ENCODE measurements around the gene IL10.

IL10 gene

DNA sequence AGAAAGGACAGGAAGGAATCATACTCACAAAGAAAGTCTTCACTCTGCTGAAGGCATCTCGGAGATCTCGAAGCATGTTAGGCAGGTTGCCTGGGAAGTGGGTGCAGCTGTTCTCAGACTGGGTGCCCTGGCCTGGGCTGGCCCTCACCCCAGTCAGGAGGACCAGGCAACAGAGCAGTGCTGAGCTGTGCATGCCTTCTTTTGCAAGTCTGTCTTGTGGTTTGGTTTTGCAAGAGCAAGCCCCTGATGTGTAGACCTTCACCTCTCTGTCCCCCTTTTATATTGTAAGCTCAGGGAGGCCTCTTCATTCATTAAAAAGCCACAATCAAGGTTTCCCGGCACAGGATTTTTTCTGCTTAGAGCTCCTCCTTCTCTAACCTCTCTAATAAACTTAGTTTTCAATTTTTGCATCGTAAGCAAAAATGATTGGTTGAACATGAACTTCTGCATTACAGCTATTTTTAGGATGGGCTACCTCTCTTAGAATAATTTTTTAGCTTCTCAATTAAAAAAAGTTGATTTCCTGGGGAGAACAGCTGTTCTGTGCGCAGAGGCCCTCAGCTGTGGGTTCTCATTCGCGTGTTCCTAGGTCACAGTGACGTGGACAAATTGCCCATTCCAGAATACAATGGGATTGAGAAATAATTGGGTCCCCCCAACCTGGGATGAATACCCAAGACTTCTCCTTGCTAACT, at the start of gene IL10:
Gene IL10, minus strand, starts transcription at position 252 of the 695 bp plus-strand sequence. Its CDS starts 59 bp downstream, at position 193.
- no peak for DNase-seq

DNA sequence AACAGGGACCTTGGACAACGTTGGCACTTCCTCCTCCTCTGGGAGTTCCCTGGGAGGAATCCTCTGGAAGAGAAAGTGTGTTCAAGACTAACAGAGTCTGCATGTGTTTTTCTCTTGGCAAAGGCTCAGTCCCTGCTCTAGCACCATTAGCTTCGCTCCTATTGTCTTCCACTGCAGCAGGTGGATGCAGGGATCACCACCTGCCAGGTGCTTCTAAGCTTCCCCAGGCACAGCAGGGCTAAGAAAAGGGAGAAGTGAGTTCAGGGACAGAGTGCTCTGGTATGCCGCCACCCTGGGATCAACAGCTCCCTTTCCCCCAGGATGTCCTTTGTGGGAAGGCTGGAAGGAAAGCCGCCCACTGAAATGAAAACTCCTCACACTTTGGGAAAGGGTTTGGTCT, 49.2 kb upstream of the IL10 start:
- DNase-seq: no peak

DNA sequence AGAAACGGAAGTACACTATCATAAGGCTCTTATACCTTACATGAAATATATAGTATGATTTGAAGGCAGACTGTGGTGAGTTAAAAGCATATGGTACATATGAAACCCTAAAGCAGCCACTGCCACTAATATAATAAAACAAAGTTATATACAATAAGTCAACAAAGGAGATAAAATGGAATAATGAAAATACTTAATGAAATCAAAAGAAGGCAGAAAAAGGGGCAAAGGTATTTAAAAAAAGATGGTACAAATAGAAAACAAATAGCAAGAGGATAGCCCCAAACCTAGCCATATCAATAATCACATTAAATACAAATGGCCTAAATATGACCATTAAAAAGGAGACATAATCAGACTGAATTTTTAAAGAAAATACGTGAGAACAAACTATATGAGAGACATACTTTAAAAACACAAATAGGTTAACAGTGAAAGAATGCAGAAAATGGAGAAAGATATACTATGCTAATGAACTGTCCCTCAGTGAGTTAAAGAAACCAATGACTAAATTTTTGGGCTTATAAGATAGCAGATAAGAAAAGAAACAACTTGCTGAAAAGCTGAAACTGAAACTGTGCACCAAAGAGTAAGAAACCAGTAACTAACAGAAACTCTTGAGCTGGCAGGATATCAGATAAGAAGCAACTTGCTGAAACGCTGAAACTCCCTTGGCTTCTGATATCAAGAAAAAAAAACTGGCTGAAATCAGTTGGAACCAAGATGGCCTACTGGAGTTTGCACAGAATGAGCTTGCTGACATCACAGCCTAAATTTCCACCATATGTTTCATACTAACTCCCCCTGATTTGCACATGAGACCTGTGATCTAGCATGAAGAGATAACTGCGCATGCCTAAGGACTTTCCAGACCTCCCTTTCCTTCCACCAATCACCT, 44.3 kb upstream of the IL10 start:
- no peak for DNase-seq

DNA sequence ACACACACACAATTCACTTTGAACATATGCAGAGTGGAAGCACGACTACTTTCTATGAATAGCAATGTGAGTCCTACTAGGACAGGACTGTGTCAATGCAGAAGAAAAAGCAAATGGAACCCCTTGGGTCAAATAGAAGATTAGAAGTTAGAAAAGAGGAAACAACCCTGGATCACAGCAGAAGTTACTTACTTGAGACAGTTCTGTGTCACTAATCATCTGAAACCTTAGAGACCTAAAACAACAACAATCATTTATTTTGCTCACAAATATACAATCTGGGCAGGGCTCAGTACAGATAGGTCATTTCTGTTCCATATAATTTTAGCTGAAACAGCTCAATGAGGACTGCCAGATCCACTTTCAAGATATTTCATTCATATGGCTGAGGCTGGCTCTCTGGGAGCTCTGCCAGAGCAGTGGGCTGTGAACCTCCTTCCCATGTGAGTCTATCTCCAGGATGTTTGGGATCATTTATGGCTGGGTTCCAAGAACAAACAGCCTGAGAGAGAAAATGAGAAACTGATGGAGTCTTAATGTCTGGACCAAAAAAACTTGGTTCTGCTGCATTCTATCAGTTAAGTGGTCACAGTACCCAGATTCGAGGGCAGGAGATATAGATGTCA, 42.5 kb upstream of the IL10 start:
- no peak for DNase-seq

DNA sequence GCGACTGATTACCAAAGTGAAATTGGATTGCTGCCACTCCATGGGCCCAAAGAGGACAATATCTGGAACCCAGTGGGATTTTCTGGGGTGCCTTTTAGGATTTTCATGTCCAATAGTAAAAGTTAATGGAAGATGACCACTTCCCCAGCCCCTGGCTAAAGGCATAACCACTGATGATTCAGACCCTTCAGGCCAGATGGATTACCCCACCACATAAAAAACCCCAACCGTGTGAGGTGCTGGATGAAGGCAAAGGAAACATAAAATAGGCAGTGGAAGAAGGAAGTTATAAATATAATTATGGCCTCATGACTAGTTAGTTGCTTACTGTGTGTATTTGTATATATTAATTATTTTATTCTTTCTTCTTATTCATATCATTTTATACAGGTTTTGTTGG, 40.2 kb upstream of the IL10 start:
- DNase-seq: no peak

DNA sequence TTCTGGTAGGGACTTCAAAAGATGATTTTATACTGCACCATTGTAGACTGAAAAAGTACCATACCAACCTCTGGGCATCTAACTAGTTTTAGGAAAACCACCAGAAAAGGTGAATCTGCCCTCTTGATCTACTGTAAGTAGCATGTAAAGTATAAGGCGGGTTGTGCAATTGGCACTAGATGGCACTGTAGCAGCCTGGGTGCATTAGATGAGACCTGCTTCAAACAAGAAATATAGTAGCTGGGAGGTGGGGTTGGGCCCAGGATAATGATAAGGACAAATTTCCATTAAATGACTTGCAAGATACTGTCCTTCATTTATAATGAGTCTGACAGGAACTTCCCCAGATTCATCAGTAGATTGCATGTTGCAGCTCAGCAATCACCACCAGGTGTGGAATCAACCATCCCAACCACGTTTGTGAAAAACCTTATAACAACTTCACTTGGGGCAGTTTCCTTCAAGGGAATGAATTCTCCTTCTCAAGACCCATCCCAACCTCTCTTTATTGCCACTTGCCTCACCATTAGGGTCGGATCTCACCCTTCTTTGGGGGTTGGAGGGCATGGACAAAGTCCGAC, 37.3 kb upstream of the IL10 start:
- DNase-seq: peak in 1 of 2 experiments; percentile 2

DNA sequence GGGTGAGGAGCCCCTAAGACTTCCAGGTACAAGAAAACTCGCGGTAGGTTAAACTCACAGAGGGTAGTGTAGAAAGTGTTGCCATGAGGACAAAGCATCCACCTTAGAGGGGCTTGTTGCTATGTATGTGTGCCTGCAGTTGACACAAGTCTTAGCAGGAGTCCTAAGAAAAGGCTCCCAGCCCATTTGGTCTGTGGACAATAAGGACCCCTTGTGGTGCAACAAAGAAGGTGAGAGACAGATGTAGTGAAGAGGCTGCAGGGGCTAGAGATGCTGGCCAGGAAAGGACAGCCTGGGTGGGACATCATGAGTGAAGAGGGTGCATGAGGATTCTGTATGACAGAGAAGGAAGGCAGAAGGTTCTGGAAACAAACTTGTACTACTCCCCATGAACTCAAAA, 36.3 kb upstream of the IL10 start:
- DNase-seq: peak in 1 of 2 experiments; percentile 39

DNA sequence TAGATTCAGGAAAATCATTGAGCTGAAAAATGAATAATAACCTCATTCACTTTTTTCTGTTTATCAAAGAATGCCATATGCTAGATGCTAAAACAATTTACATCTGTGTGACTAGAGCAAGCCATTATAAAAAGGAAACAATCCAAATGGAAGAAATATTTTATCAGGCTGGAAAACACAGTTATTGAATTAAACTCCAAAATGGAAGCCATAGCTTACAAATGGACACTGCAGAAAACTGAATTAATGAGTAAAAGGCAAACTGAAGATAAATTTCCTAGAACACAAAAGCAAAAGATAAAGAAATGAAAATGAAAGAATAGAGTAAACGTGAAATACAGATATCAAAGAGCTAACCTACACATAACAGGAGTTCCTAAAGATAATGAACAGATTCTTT, 33.1 kb upstream of the IL10 start:
- DNase-seq: no peak

DNA sequence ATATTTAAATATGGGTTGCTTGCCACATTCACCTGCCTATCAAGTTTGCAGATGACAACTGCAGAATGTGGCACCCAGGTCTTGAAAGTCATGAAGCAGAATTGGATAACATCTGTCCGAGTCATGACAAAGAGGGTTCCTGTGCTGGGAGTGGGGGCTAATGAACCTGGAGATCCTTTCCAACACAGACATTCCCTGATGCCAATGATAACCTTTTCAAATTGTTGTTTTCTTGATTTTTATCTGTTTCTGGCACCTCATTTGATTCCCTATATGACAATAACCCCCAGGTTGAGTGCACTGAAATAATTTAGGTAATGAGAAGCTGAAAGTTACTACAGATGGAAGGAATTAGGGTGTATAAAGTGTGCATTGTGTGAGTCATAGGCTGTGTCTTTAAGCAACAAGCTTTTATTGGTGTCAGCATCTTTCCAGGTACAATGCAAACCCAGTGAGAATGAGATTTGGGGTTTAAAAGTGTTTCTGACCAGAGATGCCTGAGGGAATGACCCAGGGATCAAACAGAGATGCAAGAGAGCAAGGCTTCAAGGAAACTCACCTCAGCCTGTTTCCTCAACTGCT, 32.0 kb upstream of the IL10 start:
- no peak for DNase-seq

DNA sequence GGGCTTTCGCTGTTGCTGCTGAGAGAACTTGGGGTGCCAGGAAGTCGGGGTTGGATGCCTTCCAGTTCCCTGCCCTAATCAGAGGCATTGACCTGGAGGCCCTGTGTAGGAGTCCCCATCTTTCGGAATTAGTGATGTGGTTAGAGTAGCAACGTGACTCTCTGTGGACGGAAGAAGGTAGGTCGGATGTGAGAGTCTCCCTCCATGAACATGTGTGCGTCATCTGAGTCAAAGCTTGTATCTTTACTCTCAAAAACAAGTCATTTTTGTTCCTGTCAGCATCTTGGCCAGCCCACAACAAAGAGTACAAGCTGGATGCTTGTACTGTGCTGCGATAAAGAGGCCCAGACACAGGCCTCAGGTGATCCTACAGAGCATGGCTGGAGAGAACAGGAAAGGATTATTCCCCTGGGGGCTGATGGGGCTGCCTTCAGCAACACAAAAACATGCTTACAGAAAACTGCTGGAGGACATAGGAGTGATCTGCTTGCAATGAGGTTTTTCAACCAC, 31.0 kb upstream of the IL10 start:
- DNase-seq: no peak

DNA sequence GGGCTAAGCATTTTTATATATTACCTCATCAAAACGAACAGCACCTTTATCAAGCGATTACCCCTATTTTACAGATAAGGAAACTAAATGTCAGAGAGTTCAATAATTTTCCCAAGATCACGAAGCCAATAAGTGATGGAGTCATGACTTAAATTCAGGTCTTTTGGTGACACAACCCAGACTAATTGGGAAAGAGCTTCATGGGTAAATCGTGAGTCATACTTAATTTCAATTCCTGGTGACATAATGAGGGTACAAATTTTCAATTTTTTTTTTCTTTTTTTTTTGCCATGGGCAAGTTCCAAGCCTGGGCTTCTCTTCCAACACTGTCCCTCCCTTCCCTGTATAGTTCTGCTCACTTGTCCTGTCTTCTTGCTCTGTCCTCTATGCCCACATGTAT, 30.1 kb upstream of the IL10 start:
- DNase-seq: no peak

DNA sequence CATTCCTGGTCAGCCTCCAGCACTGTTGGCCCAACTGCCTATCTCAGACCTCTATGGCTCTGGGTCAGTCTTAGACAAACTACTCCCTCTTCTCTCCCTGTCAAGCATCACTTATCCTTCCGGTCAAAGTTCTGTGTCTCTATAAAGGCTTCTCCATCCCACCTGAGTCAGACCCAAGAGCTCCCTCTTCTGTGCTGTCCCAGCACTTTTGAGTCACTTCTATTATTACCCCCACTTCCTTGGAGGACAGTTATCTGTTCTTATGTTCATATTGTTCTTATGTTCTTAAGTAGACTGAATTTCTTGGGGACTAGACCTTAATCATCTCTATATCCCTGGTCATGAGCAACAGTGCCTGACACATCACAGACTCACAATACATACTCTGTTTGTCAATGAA, 29.2 kb upstream of the IL10 start:
- no peak for DNase-seq

DNA sequence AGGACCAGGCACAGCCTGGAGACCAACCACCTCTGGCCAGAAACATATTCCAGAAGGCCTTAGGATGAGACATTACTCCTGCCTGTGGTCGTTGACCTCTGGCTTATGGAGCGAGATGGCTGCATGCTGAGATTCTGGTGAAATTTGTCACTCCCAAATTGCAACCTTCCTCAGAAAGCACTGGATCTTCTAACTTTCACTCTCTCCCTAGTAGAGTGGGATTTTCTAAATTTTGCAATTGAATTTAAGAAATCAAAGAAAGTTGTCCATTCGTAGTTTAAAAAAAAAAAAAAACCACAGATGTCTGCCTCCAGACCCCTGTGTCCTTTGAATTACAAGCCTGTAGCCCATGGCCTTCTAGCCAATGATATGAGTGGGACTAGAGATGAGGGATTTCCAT, 28.6 kb upstream of the IL10 start:
- DNase-seq: no peak

DNA sequence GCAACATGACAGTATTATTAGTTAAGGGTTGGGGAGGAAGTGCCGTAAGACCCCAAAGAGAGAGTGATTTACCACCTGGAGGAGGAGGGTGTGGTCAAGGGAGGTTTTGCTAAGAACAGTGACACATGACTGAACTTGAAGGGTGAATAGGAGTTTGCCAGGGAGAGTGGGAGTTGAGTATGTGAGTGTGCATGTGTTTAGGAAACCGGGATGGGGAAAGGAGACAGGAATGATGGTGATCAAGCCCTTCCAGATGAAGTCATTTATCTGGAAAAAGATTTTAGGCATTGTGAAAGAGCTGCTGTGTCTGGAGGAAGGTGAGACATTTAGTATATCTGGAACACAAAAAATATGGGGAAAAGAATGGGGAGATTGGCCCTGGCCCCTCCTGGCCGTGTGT, 28.1 kb upstream of the IL10 start:
- DNase-seq: no peak

DNA sequence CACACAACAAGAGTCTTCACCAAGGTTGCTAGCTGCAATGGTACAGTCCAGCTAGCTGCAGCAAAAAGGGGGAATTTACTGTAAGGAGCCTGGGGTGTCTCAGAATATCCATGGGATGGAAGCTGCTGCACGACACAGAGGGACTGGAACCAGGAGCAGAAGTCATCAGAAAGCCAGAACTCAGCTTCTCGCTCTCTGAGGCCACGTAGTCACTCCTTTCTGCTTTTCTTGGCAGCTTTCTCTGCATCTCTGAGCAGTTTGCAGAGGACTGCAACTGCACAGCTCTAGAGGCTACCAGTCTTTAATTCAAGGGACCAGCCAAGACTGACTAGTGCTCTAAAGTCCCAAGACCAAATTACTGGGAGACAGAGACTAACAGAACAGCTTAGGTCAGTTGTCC, 27.0 kb upstream of the IL10 start:
- DNase-seq: no peak

DNA sequence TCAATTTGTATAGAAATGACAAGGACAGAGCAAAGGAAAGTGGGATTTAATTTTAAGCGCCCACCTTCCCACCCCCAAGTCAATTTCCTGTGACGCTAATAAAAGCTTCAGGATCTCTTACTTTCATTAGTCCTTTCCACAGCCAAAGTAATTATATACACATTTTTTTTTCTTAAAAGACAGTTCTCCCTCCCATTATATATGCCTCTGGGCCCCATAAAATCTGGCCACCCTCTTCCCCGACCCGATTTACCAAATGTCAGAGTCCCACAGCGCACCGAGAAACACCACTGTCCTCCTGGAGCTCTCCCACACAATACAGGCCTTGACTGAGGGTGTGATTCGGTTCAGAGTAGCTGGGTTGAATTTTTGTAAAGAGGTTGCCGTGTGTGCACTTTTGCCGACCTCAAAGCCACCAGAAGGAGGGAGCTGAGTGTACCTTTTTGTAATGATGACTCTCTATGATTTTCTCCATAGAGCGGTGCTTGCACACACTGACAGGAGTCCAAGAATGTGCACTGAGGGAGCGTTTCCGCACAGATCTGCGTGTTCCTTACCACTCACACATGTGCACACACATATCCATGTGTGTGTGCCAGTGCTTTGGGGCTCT, 26.2 kb upstream of the IL10 start:
- no peak for DNase-seq

DNA sequence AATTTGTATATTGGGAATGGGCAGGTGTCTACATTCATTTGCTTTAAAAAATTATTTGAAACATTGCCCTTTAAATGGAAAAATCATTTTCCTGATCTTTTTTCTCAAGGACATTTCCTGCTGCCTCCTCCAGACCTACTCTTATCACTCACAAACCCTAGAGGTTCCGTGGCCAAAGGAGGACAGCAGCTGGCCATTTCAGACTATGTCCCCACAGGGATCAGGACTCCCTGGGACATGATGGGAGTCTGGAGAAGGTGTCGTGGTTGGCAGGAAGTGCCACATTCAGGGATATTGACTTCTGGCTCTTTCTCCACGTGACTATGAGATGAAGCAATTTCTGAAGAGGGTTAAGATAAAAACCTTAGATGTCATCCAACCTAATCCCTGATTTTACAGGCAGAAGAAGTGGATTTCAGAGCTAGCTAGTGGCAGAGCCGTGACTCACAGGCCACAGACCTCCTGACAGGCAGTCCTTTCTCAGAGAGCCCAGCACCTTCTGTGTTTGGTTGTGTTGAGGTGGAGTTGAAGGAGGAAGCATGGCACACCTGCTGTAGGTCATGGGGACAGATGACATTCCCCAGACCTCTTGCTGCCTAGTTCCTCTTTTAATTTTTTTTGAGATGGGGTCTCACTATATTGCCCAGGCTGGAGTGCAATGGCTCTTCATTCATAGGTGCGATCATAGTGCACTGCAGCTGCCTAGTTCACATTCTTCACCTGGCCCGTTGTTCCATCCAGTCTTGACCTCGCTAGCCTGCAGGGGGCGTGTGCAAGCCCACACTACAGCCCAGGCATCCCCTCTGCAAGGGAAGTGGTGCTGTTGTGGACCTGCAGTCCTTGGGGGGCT, 25.5 kb upstream of the IL10 start:
- no peak for DNase-seq

DNA sequence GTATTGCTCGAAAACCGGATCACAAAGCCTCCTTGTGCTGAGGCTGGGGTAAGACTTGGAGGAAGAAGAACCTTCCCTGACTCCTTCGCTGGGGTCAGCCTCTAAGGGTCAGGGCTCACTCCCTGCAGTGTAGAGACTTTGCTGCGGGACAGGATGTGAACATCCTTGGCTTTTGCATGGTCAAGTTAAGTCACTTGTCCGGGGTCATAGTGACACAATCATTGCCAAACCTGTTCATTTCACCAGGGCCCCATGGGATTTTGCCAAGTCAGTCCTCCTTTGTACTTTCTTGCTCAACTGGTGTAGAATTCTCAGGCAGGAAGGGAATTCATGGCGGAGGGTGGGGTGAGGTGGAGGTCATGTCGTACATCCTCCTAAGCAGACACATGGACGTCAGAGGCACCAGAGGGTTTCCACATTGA, 24.7 kb upstream of the IL10 start:
- DNase-seq: no peak

DNA sequence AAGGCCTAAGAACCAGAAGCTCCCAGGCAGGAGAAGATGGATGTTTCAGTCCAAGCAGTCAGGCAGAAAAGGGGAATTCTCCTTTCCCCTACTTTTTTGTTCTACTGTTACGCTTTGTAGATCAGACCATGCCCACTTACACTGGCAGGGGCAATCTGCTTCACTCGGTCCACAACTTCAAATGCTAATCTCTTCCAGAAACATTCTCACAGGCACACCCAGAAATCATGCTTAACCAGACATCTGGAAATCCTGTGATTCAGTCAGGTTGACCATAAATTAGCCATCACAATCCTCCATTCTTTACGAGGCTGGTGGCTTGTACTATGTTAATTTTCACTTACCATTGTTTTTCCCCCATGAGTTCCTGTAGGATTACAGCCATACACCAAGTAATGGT, 23.8 kb upstream of the IL10 start:
- DNase-seq: no peak

DNA sequence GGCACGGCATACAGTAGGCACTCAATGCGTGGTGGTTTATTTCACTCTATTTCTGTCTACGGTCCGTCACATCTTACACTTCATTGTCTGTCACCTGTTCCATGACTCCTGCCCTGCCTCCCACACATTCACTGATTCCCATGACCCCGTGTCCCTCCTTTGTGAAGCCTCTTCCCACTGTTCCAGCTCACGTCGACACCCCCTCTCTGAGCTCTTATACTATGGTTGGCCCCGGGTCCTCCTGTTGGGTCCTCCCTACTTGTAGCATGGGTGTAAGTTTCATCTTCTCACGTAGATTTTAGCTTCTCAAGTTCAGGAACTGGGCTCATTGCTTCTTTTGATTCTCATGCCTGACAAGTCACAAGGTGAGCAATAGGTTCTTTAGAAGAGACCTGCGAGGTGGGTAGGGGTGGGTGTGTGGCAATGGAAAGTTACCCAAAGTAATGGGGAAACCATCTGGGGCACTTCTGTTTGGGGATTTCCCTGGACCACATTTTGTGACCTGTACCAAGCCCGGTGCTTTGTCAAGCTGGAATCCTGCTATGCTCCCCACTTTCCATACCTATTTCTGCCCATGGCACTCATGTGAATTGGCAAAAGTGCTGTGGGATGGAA, 22.1 kb upstream of the IL10 start:
- no peak for DNase-seq

DNA sequence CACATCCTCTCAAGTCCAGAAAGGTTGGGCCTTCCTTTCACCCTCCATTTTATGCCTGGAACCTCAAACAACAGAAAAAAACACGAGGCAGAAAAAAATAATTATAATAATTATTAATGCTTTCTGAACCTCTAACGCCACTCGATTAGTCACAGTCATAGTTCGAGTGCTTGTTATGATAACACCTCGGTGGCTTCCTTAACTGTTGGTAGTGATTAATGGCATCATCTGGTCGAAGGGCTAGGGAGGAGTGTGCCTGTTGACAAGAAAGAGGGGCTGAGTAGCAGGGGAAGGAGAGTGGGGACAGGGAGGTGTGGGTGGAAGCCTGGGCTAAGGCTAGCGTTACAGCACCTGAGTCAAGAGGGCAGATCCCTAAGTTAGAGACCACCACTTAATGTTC, 21.3 kb upstream of the IL10 start:
- no peak for DNase-seq

All from NCI-H1930 (cell line).